GM19193 (cell line): ENCODE data around the gene TTLL5.

Source experiments
- POLR2A ChIP-seq: IDR thresholded peaks from 4 replicates; pipeline ENCODE4 v1.6.1; 2011; ENCODE audit not compliant: insufficient read depth, insufficient read length; ENCODE audit errors: extremely low read depth

Gene TTLL5

GRCh38 chr14:75725481-75725880 lies 64.4 kb downstream of the TTLL5 start:
- no peak for TF ChIP-seq POLR2A

- no peak for TF ChIP-seq POLR2A
Measured at GRCh38 chr14:75726321-75726720, 65.3 kb downstream of the TTLL5 start.

- no peak for TF ChIP-seq POLR2A
Measured at GRCh38 chr14:75727124-75727523, 66.1 kb downstream of the TTLL5 start.

GRCh38 chr14:75732888-75733287 lies 71.8 kb downstream of the TTLL5 start:
- TF ChIP-seq POLR2A = no peak

- TF ChIP-seq POLR2A = no peak
Measured at GRCh38 chr14:75734854-75735253, 73.8 kb downstream of the TTLL5 start.

- TF ChIP-seq POLR2A = no peak
Measured at GRCh38 chr14:75736845-75737485, 75.9 kb downstream of the TTLL5 start.

GRCh38 chr14:75738192-75738591 lies 77.1 kb downstream of the TTLL5 start:
- TF ChIP-seq POLR2A = no peak

- no peak for TF ChIP-seq POLR2A
Measured at GRCh38 chr14:75742867-75743266, 81.8 kb downstream of the TTLL5 start.

- no peak for TF ChIP-seq POLR2A
Measured at GRCh38 chr14:75747899-75748298, 86.9 kb downstream of the TTLL5 start.

GRCh38 chr14:75748336-75748735 lies 87.3 kb downstream of the TTLL5 start:
- TF ChIP-seq POLR2A = no peak

GRCh38 chr14:75751296-75751695 lies 90.2 kb downstream of the TTLL5 start:
- no peak for TF ChIP-seq POLR2A

GRCh38 chr14:75752086-75752485 lies 91.0 kb downstream of the TTLL5 start:
- no peak for TF ChIP-seq POLR2A

GRCh38 chr14:75752907-75753594 lies 92.0 kb downstream of the TTLL5 start:
- TF ChIP-seq POLR2A = no peak

GRCh38 chr14:75753696-75754095 lies 92.7 kb downstream of the TTLL5 start:
- TF ChIP-seq POLR2A = no peak

GRCh38 chr14:75757644-75758402 lies 96.8 kb downstream of the TTLL5 start:
- TF ChIP-seq POLR2A = no peak

- no peak for TF ChIP-seq POLR2A
Measured at GRCh38 chr14:75764020-75764419, 103.0 kb downstream of the TTLL5 start.
